ENCODE data around the gene SULT1C3.

Gene SULT1C3

DNA sequence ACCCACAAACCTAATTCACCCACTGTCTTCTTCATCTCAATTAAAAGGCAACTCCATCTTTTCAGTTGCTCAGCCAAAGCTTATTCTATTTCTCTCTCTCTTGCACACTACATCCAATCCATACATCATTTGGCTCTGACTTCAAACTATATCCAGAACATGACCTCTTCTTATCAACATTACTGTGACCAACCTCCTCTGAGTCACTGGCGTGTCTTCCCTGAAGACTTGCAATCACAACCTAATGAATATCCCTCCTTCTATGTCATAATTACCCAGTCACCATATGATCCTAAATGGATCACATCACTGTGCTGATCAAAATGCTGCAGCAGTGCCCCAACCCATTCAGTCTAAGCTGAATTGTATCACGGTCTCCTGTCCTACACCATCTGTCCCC is 22.6 kb upstream of the SULT1C3 start:
- ATAC-seq, result no peak
- TF ChIP-seq, protein P1, sequence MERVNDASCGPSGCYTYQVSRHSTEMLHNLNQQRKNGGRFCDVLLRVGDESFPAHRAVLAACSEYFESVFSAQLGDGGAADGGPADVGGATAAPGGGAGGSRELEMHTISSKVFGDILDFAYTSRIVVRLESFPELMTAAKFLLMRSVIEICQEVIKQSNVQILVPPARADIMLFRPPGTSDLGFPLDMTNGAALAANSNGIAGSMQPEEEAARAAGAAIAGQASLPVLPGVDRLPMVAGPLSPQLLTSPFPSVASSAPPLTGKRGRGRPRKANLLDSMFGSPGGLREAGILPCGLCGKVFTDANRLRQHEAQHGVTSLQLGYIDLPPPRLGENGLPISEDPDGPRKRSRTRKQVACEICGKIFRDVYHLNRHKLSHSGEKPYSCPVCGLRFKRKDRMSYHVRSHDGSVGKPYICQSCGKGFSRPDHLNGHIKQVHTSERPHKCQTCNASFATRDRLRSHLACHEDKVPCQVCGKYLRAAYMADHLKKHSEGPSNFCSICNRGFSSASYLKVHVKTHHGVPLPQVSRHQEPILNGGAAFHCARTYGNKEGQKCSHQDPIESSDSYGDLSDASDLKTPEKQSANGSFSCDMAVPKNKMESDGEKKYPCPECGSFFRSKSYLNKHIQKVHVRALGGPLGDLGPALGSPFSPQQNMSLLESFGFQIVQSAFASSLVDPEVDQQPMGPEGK (CRISPR knock-in tag; IDR thresholded peaks at IDR 0.05; ENCODE audit: borderline replicate concordance), result no peak
- TF ChIP-seq RARB (CRISPR knock-in tag; IDR thresholded peaks at IDR 0.05) (no peak), TCF4 (CRISPR knock-in tag; IDR thresholded peaks at IDR 0.05; ENCODE audit: borderline replicate concordance) (no peak), ISL1 (CRISPR knock-in tag; IDR thresholded peaks at IDR 0.05) (no peak), ZC3H10 (CRISPR knock-in tag; IDR thresholded peaks at IDR 0.05) (no peak), ZNF565 (CRISPR knock-in tag; conservative IDR thresholded peaks at IDR 0.05; ENCODE audit: low read depth) (no peak), SNAI2 (CRISPR knock-in tag; IDR thresholded peaks at IDR 0.05) (no peak), ZNF70 (CRISPR knock-in tag; IDR thresholded peaks at IDR 0.05) (no peak), PPARA (CRISPR knock-in tag; IDR thresholded peaks at IDR 0.05; ENCODE audit: borderline replicate concordance) (no peak), TOX (CRISPR knock-in tag; IDR thresholded peaks at IDR 0.05; ENCODE audit: borderline replicate concordance) (no peak), CSDC2 (CRISPR knock-in tag; IDR thresholded peaks at IDR 0.05) (no peak), GLIS3 (CRISPR knock-in tag; IDR thresholded peaks at IDR 0.05) (no peak), BACH2 (CRISPR knock-in tag; IDR thresholded peaks at IDR 0.05; ENCODE audit: borderline replicate concordance) (no peak), OSR1 (CRISPR knock-in tag; IDR thresholded peaks at IDR 0.05) (no peak), ESRRG (CRISPR knock-in tag; IDR thresholded peaks at IDR 0.05) (no peak), ZFP30 (CRISPR knock-in tag; IDR thresholded peaks at IDR 0.05) (no peak)
- TF ChIP-seq, protein P2, sequence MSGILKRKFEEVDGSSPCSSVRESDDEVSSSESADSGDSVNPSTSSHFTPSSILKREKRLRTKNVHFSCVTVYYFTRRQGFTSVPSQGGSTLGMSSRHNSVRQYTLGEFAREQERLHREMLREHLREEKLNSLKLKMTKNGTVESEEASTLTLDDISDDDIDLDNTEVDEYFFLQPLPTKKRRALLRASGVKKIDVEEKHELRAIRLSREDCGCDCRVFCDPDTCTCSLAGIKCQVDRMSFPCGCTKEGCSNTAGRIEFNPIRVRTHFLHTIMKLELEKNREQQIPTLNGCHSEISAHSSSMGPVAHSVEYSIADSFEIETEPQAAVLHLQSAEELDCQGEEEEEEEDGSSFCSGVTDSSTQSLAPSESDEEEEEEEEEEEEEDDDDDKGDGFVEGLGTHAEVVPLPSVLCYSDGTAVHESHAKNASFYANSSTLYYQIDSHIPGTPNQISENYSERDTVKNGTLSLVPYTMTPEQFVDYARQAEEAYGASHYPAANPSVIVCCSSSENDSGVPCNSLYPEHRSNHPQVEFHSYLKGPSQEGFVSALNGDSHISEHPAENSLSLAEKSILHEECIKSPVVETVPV (CRISPR knock-in tag; IDR thresholded peaks at IDR 0.05), result no peak
- TF ChIP-seq, protein P3, sequence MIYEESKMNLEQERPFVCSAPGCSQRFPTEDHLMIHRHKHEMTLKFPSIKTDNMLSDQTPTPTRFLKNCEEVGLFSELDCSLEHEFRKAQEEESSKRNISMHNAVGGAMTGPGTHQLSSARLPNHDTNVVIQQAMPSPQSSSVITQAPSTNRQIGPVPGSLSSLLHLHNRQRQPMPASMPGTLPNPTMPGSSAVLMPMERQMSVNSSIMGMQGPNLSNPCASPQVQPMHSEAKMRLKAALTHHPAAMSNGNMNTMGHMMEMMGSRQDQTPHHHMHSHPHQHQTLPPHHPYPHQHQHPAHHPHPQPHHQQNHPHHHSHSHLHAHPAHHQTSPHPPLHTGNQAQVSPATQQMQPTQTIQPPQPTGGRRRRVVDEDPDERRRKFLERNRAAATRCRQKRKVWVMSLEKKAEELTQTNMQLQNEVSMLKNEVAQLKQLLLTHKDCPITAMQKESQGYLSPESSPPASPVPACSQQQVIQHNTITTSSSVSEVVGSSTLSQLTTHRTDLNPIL (CRISPR knock-in tag; IDR thresholded peaks at IDR 0.05; ENCODE audit: low read depth), result no peak
- TF ChIP-seq, protein P4, sequence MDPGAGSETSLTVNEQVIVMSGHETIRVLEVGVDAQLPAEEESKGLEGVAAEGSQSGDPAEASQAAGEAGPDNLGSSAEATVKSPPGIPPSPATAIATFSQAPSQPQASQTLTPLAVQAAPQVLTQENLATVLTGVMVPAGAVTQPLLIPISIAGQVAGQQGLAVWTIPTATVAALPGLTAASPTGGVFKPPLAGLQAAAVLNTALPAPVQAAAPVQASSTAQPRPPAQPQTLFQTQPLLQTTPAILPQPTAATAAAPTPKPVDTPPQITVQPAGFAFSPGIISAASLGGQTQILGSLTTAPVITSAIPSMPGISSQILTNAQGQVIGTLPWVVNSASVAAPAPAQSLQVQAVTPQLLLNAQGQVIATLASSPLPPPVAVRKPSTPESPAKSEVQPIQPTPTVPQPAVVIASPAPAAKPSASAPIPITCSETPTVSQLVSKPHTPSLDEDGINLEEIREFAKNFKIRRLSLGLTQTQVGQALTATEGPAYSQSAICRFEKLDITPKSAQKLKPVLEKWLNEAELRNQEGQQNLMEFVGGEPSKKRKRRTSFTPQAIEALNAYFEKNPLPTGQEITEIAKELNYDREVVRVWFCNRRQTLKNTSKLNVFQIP (CRISPR knock-in tag; IDR thresholded peaks at IDR 0.05; ENCODE audit: borderline replicate concordance, low read depth), result no peak

DNA sequence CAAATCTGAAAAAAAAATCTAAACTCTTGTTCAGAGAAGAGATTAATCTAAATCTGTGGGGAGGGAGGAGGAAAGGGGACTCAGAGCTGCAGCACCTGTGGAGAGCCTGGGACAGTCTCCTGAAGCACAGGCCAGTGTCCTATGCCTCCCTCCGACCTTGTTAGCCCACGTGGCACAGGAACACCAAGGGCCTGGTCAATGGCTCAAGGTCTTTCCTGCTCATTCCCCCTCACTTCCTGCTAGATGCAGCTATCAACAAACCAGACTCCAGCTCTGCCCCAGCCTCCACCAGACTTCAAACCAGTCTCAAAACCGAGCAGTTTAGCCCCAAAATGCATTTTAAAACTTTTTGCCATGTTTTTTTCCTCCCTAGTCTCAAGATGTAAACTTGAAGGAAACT is 20.1 kb upstream of the SULT1C3 start:
- TF ChIP-seq OSR1 (CRISPR knock-in tag; IDR thresholded peaks at IDR 0.05), result no peak
- TF ChIP-seq, protein P4 (CRISPR knock-in tag; IDR thresholded peaks at IDR 0.05; ENCODE audit: borderline replicate concordance, low read depth), result no peak
- TF ChIP-seq ISL1 (CRISPR knock-in tag; IDR thresholded peaks at IDR 0.05), result no peak
- TF ChIP-seq CSDC2 (CRISPR knock-in tag; IDR thresholded peaks at IDR 0.05), result no peak
- TF ChIP-seq RARB (CRISPR knock-in tag; IDR thresholded peaks at IDR 0.05), result no peak
- TF ChIP-seq TCF4 (CRISPR knock-in tag; IDR thresholded peaks at IDR 0.05; ENCODE audit: borderline replicate concordance), result no peak
- TF ChIP-seq, protein P5, sequence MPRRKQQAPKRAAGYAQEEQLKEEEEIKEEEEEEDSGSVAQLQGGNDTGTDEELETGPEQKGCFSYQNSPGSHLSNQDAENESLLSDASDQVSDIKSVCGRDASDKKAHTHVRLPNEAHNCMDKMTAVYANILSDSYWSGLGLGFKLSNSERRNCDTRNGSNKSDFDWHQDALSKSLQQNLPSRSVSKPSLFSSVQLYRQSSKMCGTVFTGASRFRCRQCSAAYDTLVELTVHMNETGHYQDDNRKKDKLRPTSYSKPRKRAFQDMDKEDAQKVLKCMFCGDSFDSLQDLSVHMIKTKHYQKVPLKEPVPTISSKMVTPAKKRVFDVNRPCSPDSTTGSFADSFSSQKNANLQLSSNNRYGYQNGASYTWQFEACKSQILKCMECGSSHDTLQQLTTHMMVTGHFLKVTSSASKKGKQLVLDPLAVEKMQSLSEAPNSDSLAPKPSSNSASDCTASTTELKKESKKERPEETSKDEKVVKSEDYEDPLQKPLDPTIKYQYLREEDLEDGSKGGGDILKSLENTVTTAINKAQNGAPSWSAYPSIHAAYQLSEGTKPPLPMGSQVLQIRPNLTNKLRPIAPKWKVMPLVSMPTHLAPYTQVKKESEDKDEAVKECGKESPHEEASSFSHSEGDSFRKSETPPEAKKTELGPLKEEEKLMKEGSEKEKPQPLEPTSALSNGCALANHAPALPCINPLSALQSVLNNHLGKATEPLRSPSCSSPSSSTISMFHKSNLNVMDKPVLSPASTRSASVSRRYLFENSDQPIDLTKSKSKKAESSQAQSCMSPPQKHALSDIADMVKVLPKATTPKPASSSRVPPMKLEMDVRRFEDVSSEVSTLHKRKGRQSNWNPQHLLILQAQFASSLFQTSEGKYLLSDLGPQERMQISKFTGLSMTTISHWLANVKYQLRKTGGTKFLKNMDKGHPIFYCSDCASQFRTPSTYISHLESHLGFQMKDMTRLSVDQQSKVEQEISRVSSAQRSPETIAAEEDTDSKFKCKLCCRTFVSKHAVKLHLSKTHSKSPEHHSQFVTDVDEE (CRISPR knock-in tag; IDR thresholded peaks at IDR 0.05), result no peak
- TF ChIP-seq, protein P1 (CRISPR knock-in tag; IDR thresholded peaks at IDR 0.05; ENCODE audit: borderline replicate concordance), result no peak
- TF ChIP-seq ZC3H10 (CRISPR knock-in tag; IDR thresholded peaks at IDR 0.05), result no peak
- TF ChIP-seq ZNF70 (CRISPR knock-in tag; IDR thresholded peaks at IDR 0.05), result no peak
- no peak for TF ChIP-seq SNAI2 (CRISPR knock-in tag; IDR thresholded peaks at IDR 0.05)
- TF ChIP-seq, protein P3 (CRISPR knock-in tag; IDR thresholded peaks at IDR 0.05; ENCODE audit: low read depth), result no peak
- no peak for TF ChIP-seq ZFP3 (CRISPR knock-in tag; IDR thresholded peaks at IDR 0.05)
- TF ChIP-seq PPARA (CRISPR knock-in tag; IDR thresholded peaks at IDR 0.05; ENCODE audit: borderline replicate concordance), result no peak
- no peak for ATAC-seq

Data from SK-N-SH treated with all-trans-retinoic acid at 6 μM for 48 hours (cell line).